ENCODE results near the gene VSIG10. TPM values are rescaled to one million over a fixed set of nuclear protein-coding genes. Genes with fewer than 3 reads are reported as not detected.

Gene VSIG10
- total RNA-seq, 4 donors from 2014 or later, result 20.4 to 25.9 (median 23.6) TPM

- 8% methylated on average over 11 of the region's 11 CpGs for WGBS
- TF ChIP-seq POLR2AphosphoS5 (IDR thresholded peaks at IDR 0.05), result no peak
- TF ChIP-seq CTCF (IDR thresholded peaks at IDR 0.05), result no peak
- no peak for TF ChIP-seq EP300 (IDR thresholded peaks at IDR 0.05)
- no peak for TF ChIP-seq POLR2A (IDR thresholded peaks at IDR 0.05)
- Histone ChIP-seq H3K4me1 (peaks cover 46% of the 10 kb centered on the region), H3K27me3 (no peaks in the 10 kb centered on the region), H3K27ac (peak overlapping the region; percentile 97), H3K36me3 (no peaks in the 10 kb centered on the region), H3K9me3 (no peaks in the 10 kb centered on the region), H3K4me3 (peak overlapping the region; percentile 88)
- DNase-seq (ENCODE audit: low spot score in 2 of 2), result no peak
These were observed 44.2 kb downstream of the VSIG10 start for GRCh38 chr12:118059341-118060191.

- Histone ChIP-seq H3K27ac (no peak overlapping the region), H3K4me3 (no peak overlapping the region), H3K36me3 (no peaks in the 10 kb centered on the region), H3K9me3 (no peaks in the 10 kb centered on the region), H3K4me1 (peaks cover 40% of the 10 kb centered on the region), H3K27me3 (no peaks in the 10 kb centered on the region)
- 87% methylated on average over 8 of the region's 8 CpGs for WGBS
- TF ChIP-seq POLR2AphosphoS5 (IDR thresholded peaks at IDR 0.05) (no peak), CTCF (IDR thresholded peaks at IDR 0.05) (no peak), POLR2A (IDR thresholded peaks at IDR 0.05) (no peak), EP300 (IDR thresholded peaks at IDR 0.05) (no peak)
- no peak for DNase-seq (ENCODE audit: low spot score in 2 of 2)
These were observed 44.9 kb downstream of the VSIG10 start for GRCh38 chr12:118058881-118059280.

- no peak overlapping the region for H3K4me3 ChIP-seq
- 89% methylated on average over 7 of the region's 7 CpGs for WGBS
- H3K36me3 ChIP-seq, result no peaks in the 10 kb centered on the region
- no peak overlapping the region for H3K27ac ChIP-seq
- no peaks in the 10 kb centered on the region for H3K9me3 ChIP-seq
- peaks cover 40% of the 10 kb centered on the region for H3K4me1 ChIP-seq
- H3K27me3 ChIP-seq, result no peaks in the 10 kb centered on the region
- TF ChIP-seq EP300 (IDR thresholded peaks at IDR 0.05) (no peak), CTCF (IDR thresholded peaks at IDR 0.05) (no peak), POLR2A (IDR thresholded peaks at IDR 0.05) (no peak), POLR2AphosphoS5 (IDR thresholded peaks at IDR 0.05) (no peak)
- DNase-seq (ENCODE audit: low spot score in 2 of 2), result no peak
These were observed 45.6 kb downstream of the VSIG10 start for GRCh38 chr12:118058227-118058626.

GRCh38 chr12:118055865-118056773 lies 47.7 kb downstream of the VSIG10 start:
- H3K27me3 ChIP-seq, result no peaks in the 10 kb centered on the region
- TF ChIP-seq POLR2A (IDR thresholded peaks at IDR 0.05), result no peak
- no peak for TF ChIP-seq CTCF (IDR thresholded peaks at IDR 0.05)
- TF ChIP-seq EP300 (IDR thresholded peaks at IDR 0.05), result no peak
- H3K9me3 ChIP-seq, result no peaks in the 10 kb centered on the region
- no peak for DNase-seq (ENCODE audit: low spot score in 2 of 2)
- H3K4me3 ChIP-seq, result no peak overlapping the region
- peaks cover 7% of the 10 kb centered on the region for H3K36me3 ChIP-seq
- 73% methylated on average over 13 of the region's 13 CpGs for WGBS
- peaks cover 44% of the 10 kb centered on the region for H3K4me1 ChIP-seq
- H3K27ac ChIP-seq, result no peak overlapping the region

- Histone ChIP-seq H3K9me3 (no peaks in the 10 kb centered on the region), H3K4me1 (peaks cover 42% of the 10 kb centered on the region), H3K4me3 (no peak overlapping the region), H3K36me3 (peaks cover 15% of the 10 kb centered on the region), H3K27ac (no peak overlapping the region), H3K27me3 (no peaks in the 10 kb centered on the region)
- peak in 1 of 2 donors; percentile 72 for DNase-seq (ENCODE audit: low spot score in 2 of 2)
- 74% methylated on average over 2 of the region's 2 CpGs for WGBS
- TF ChIP-seq EP300 (IDR thresholded peaks at IDR 0.05) (no peak), POLR2AphosphoS5 (IDR thresholded peaks at IDR 0.05) (no peak), CTCF (IDR thresholded peaks at IDR 0.05) (peak; percentile 41 to 63), POLR2A (IDR thresholded peaks at IDR 0.05) (no peak)
These were observed 48.7 kb downstream of the VSIG10 start for GRCh38 chr12:118055144-118055557.

All from suprapubic skin (tissue), 4 donors.